OCI-LY7 (cell line): ENCODE measurements around the gene CCNJ.
A peak's percentile ranks its signal among the peaks of the same experiment; 100 is the strongest.

Experiments used
- CTCF ChIP-seq: fragments of 200-600 bp; sonication (generic); conservative IDR thresholded peaks from 2 replicates; pipeline ENCODE4 v1.5.1; 2014; ENCODE audit warnings: mild to moderate bottlenecking, antibody characterized with exemption, low read length, moderate library complexity, mixed read lengths
- EZH2phosphoT487 ChIP-seq: fragments of 200-600 bp; sonication (generic); IDR thresholded peaks from 2 replicates; pipeline ENCODE4 v1.6.1; 2018; ENCODE audit warnings: low read depth, borderline replicate concordance, mild to moderate bottlenecking, mixed run types, antibody characterized with exemption, low read length, moderate library complexity, mixed read lengths

- TF ChIP-seq CTCF, result 0 out of 2 replicates have a peak, but pooled peaks have one; percentile 3
- TF ChIP-seq EZH2phosphoT487, result no peak
Observed at GRCh38 chr10:96089670-96090462, 46.5 kb downstream of the CCNJ start.
